Measurements from ENCODE around the gene AP1S2.

DNA sequence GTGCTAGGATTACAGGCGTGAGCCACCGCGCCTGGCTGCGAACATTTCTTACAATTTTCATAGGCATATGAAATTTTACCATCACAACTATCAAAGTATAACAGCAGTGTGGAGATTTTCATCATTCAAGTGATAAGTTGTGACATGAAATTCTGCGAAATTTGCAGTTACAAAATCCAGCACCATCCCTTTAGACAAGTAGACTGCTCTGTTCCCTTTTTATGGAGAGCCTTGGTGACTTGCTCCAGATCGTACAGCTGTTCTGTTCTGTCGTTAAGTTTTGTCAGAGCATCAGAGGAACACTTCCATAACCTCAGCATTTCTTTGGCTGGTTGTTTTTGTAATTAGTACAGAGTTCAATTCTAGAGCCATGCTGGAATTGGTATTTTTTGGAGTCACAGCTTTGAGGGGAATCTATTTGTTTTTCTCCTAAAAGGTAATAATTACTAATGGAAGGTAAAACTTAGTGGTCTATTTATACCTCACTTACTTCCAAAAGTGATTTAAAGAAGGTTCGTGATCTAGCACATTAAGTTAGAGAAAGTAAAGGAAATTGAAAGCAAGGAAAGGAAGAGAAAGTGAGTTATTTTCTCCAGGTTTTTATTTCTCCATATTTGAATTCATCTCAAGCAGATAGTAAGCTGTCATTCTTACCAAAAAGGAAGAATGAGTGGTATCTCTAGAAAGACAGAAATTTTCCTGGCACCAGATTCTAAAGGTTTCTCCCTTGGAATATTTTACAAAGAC is 42.2 kb downstream of the AP1S2 start:
- TF ChIP-seq, protein P1, sequence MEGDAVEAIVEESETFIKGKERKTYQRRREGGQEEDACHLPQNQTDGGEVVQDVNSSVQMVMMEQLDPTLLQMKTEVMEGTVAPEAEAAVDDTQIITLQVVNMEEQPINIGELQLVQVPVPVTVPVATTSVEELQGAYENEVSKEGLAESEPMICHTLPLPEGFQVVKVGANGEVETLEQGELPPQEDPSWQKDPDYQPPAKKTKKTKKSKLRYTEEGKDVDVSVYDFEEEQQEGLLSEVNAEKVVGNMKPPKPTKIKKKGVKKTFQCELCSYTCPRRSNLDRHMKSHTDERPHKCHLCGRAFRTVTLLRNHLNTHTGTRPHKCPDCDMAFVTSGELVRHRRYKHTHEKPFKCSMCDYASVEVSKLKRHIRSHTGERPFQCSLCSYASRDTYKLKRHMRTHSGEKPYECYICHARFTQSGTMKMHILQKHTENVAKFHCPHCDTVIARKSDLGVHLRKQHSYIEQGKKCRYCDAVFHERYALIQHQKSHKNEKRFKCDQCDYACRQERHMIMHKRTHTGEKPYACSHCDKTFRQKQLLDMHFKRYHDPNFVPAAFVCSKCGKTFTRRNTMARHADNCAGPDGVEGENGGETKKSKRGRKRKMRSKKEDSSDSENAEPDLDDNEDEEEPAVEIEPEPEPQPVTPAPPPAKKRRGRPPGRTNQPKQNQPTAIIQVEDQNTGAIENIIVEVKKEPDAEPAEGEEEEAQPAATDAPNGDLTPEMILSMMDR (conservative IDR thresholded peaks at IDR 0.05; ENCODE audit: low read length) = no peak
- no peak for TF ChIP-seq EZH2phosphoT487 (IDR thresholded peaks at IDR 0.05; ENCODE audit: borderline replicate concordance, low read depth, low read length)
